Subcutaneous abdominal adipose tissue (tissue), 5 donors: ENCODE results near the gene GUK1.

Source experiments
- H3K27ac ChIP-seq: one replicate; pipeline ENCODE4 v1.7.0; 2013; ENCODE audit warnings: low read depth, mild to moderate bottlenecking, inconsistent platforms, low read length, moderate library complexity
- H3K27me3 ChIP-seq, 5 donors: one replicate each; pipeline ENCODE4 v1.7.0; 2013; ENCODE audit warnings: low read length in 5 of 5, inconsistent platforms in 1 of 5; ENCODE audit not compliant: control insufficient read depth in 5 of 5, insufficient read depth in 4 of 5
- H3K36me3 ChIP-seq, 5 donors: one replicate each; pipeline ENCODE4 v1.7.0; 2013; ENCODE audit warnings: low read length in 5 of 5; ENCODE audit not compliant: control insufficient read depth in 5 of 5, insufficient read depth in 5 of 5
- H3K4me1 ChIP-seq, 5 donors: one replicate each; pipeline ENCODE4 v1.7.0; 2013; ENCODE audit warnings: low read length in 5 of 5, mild to moderate bottlenecking in 3 of 5, moderate library complexity in 1 of 5; ENCODE audit not compliant: control insufficient read depth in 5 of 5, insufficient read depth in 5 of 5
- H3K4me3 ChIP-seq, 5 donors: one replicate each; pipeline ENCODE4 v1.7.0; 2013; ENCODE audit warnings: low read length in 5 of 5, low read depth in 1 of 5
- H3K9ac ChIP-seq, 5 donors: one replicate each; pipeline ENCODE4 v1.7.0; 2013; ENCODE audit warnings: low read length in 5 of 5, mild to moderate bottlenecking in 4 of 5, moderate library complexity in 3 of 5
- H3K9me3 ChIP-seq, 5 donors: one replicate each; pipeline ENCODE4 v1.7.0; 2013; ENCODE audit warnings: low read length in 5 of 5; ENCODE audit not compliant: control insufficient read depth in 5 of 5
- donor health status: healthy.
- donor health status: healthy.
- donor health status: healthy.
- donor health status: healthy.
- donor health status: healthy.

The GUK1 gene

GRCh38 chr1:228152918-228153258, 12.8 kb downstream of the GUK1 start:
- H3K36me3 ChIP-seq: peaks cover 0 to 14% (median 10%) of the 10 kb centered on the region in 5 donors
- H3K27ac ChIP-seq: no peak overlapping the region
- peaks cover 4 to 46% (median 38%) of the 10 kb centered on the region in 5 donors for H3K4me1 ChIP-seq

GRCh38 chr1:228154021-228154669, 14.1 kb downstream of the GUK1 start:
- Histone ChIP-seq H3K4me1 (peaks cover 2 to 33% (median 25%) of the 10 kb centered on the region in 5 donors), H3K9ac (no peak overlapping the region), H3K36me3 (peaks cover 0 to 2% (median 0%) of the 10 kb centered on the region in 5 donors), H3K4me3 (no peak overlapping the region), H3K27me3 (peaks cover 2 to 8% (median 5%) of the 10 kb centered on the region in 5 donors), H3K9me3 (no peaks in the 10 kb centered on the region), H3K27ac (no peak overlapping the region)

More at GRCh38 chr1:228152918-228153258, 12.8 kb downstream of the GUK1 start:
- H3K4me3 ChIP-seq: no peak overlapping the region
- H3K9ac ChIP-seq: no peak overlapping the region
- H3K27me3 ChIP-seq: peaks cover 0 to 3% (median 0%) of the 10 kb centered on the region in 5 donors
- no peaks in the 10 kb centered on the region for H3K9me3 ChIP-seq

GRCh38 chr1:228154670-228155571, 14.8 kb downstream of the GUK1 start:
- no peaks in the 10 kb centered on the region for H3K9me3 ChIP-seq
- H3K4me1 ChIP-seq: peaks cover 2 to 26% (median 18%) of the 10 kb centered on the region in 5 donors
- H3K9ac ChIP-seq: no peak overlapping the region
- H3K4me3 ChIP-seq: no peak overlapping the region
- no peak overlapping the region for H3K27ac ChIP-seq
- peaks cover 3 to 14% (median 9%) of the 10 kb centered on the region in 5 donors for H3K27me3 ChIP-seq
- peaks cover 0 to 2% (median 0%) of the 10 kb centered on the region in 5 donors for H3K36me3 ChIP-seq

GRCh38 chr1:228155596-228156514, 15.8 kb downstream of the GUK1 start:
- no peak overlapping the region for H3K27ac ChIP-seq
- H3K4me3 ChIP-seq: no peak overlapping the region
- no peak overlapping the region for H3K9ac ChIP-seq
- H3K36me3 ChIP-seq: peaks cover 0 to 2% (median 0%) of the 10 kb centered on the region in 5 donors
- no peaks in the 10 kb centered on the region for H3K9me3 ChIP-seq
- H3K4me1 ChIP-seq: peaks cover 2 to 17% (median 8%) of the 10 kb centered on the region in 5 donors
- H3K27me3 ChIP-seq: peaks cover 3 to 14% (median 9%) of the 10 kb centered on the region in 5 donors

- Histone ChIP-seq H3K27me3 (peaks cover 5 to 16% (median 9%) of the 10 kb centered on the region in 5 donors), H3K4me1 (peaks cover 0 to 14% (median 4%) of the 10 kb centered on the region in 5 donors), H3K4me3 (no peak overlapping the region), H3K27ac (no peak overlapping the region), H3K9me3 (no peaks in the 10 kb centered on the region), H3K9ac (no peak overlapping the region), H3K36me3 (peaks cover 0 to 2% (median 0%) of the 10 kb centered on the region in 5 donors)
Observed at GRCh38 chr1:228156515-228156881, 16.4 kb downstream of the GUK1 start.

GRCh38 chr1:228156941-228157728, 17.1 kb downstream of the GUK1 start:
- Histone ChIP-seq H3K9me3 (no peaks in the 10 kb centered on the region), H3K36me3 (peaks cover 0 to 2% (median 0%) of the 10 kb centered on the region in 5 donors), H3K4me1 (peaks cover 0 to 17% (median 5%) of the 10 kb centered on the region in 5 donors), H3K27ac (no peak overlapping the region), H3K4me3 (no peak overlapping the region), H3K9ac (no peak overlapping the region), H3K27me3 (peaks cover 11 to 22% (median 14%) of the 10 kb centered on the region in 5 donors)

- H3K27me3 ChIP-seq: peaks cover 17 to 27% (median 17%) of the 10 kb centered on the region in 5 donors
- H3K4me3 ChIP-seq: no peak overlapping the region
- H3K36me3 ChIP-seq: peaks cover 0 to 2% (median 0%) of the 10 kb centered on the region in 5 donors
- H3K4me1 ChIP-seq: peaks cover 0 to 22% (median 11%) of the 10 kb centered on the region in 5 donors
- H3K27ac ChIP-seq: no peak overlapping the region
- H3K9ac ChIP-seq: no peak overlapping the region
- H3K9me3 ChIP-seq: no peaks in the 10 kb centered on the region
Observed at GRCh38 chr1:228157729-228158126, 17.6 kb downstream of the GUK1 start.

GRCh38 chr1:228158151-228159007, 18.3 kb downstream of the GUK1 start:
- Histone ChIP-seq H3K4me3 (no peak overlapping the region), H3K36me3 (peaks cover 0 to 2% (median 0%) of the 10 kb centered on the region in 5 donors), H3K4me1 (peaks cover 0 to 29% (median 17%) of the 10 kb centered on the region in 5 donors), H3K9ac (no peak overlapping the region), H3K27me3 (peaks cover 18 to 32% (median 23%) of the 10 kb centered on the region in 5 donors), H3K9me3 (no peaks in the 10 kb centered on the region), H3K27ac (no peak overlapping the region)
